Testis (tissue), 3 donors: ENCODE data around the gene COL4A2. TPM values are rescaled to one million over a fixed set of nuclear protein-coding genes. Genes with fewer than 3 reads are reported as not detected.

Experiments used
- DNase-seq: peaks from one replicate; pipeline ENCODE4 v3.0.0-alpha.2; 2019
- H3K27ac ChIP-seq, 2 donors: fragments of 200-600 bp; sonication (generic); one replicate each; pipeline ENCODE4 v1.5.1; 2019
- H3K27me3 ChIP-seq: fragments of 200-600 bp; sonication (generic); one replicate; pipeline ENCODE4 v1.5.1; 2019
- H3K36me3 ChIP-seq: fragments of 200-600 bp; sonication (generic); one replicate; pipeline ENCODE4 v1.5.1; 2017; ENCODE audit warnings: low read depth; ENCODE audit errors: missing control alignments
- H3K4me1 ChIP-seq: fragments of 200-600 bp; sonication (generic); one replicate; pipeline ENCODE4 v1.5.1; 2019
- H3K4me3 ChIP-seq, 2 donors: fragments of 200-600 bp; sonication (generic); one replicate each; pipeline ENCODE4 v1.5.1; 2017 to 2019
- H3K9me3 ChIP-seq: fragments of 200-600 bp; sonication (generic); one replicate; pipeline ENCODE4 v1.5.1; 2017
- POLR2A ChIP-seq: fragments of 450-650 bp; IDR thresholded peaks from one replicate; pipeline ENCODE4 v1.6.1; 2017; ENCODE audit warnings: antibody characterized with exemption, mild to moderate bottlenecking, moderate library complexity
- WGBS, 2 donors: methylation state at CpG; one replicate each; pipeline ENCODE4 v1.1.5; 2018; 5-methylcytosine and 5-hydroxymethylcytosine counted together
- intact Hi-C: fragments of 100-400 bp; cut with DNase I; formaldehyde crosslinking; loops from one replicate; pipeline ENCODE4 v1.15.1; 2023; ENCODE audit warnings: low total_unique reads
- polyA plus RNA-seq: library from polyadenylated mRNA; stranded (reverse); fragments of 350-450 nt; fragmentation: Illumina TruSeq; extraction: RNeasy Lipid Tissue Mini Kit (QIAGEN cat#74804); gene quantifications from one replicate; pipeline ENCODE4 v1.2.3, GENCODE V29; 2014; ENCODE audit warnings: low read depth, low replicate concordance; ENCODE audit not compliant: insufficient read depth
- total RNA-seq, 2 donors: library from RNA; depleted of rRNA; stranded (reverse); fragments of >200 nt; gene quantifications; one replicate each; pipeline ENCODE4 v1.2.3, GENCODE V29; 2016
- TF ChIP-seq, protein P1 (sequence below), 3 experiments: fragments of 450-650 bp in 2 of 3; fragments of 200-600 bp in 1 of 3; sonication (generic) in 1 of 3; IDR thresholded peaks; one replicate each; pipeline ENCODE4 v1.5.1; 2016 to 2019; ENCODE audit warnings: antibody characterized with exemption in 3 of 3, mild to moderate bottlenecking in 2 of 3, moderate library complexity in 1 of 3

Gene COL4A2
- total and polyA plus RNA-seq, 3 donors from 2014 or later, result 69.1 to 89.9 (median 81.0) TPM

DNA sequence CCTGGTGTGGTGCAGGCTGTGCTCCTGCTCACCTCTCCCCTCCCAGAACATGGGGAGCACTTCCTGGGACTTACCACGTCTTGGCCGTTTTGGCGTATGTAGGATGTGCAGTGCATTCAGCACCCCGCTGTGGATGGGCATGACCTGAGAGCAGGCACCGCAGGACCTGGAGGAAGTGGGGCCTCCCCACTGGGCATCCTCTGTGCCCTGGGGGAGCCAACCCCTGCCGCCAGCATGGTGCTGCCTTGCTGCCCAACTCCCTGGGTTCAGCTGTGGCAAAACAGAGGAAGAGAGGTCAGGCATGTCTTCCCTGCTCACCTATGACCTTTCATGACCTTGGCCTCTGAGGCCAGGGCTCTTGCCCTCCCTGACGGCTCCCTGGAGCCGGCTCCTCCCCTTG is 150.9 kb downstream of the COL4A2 start:
- DNase-seq, result no peak
- H3K4me1 ChIP-seq, result no peaks in the 10 kb centered on the region
- no peaks in the 10 kb centered on the region for H3K36me3 ChIP-seq
- H3K4me3 ChIP-seq, result no peak overlapping the region
- no peaks in the 10 kb centered on the region for H3K9me3 ChIP-seq
- TF ChIP-seq, protein P1, sequence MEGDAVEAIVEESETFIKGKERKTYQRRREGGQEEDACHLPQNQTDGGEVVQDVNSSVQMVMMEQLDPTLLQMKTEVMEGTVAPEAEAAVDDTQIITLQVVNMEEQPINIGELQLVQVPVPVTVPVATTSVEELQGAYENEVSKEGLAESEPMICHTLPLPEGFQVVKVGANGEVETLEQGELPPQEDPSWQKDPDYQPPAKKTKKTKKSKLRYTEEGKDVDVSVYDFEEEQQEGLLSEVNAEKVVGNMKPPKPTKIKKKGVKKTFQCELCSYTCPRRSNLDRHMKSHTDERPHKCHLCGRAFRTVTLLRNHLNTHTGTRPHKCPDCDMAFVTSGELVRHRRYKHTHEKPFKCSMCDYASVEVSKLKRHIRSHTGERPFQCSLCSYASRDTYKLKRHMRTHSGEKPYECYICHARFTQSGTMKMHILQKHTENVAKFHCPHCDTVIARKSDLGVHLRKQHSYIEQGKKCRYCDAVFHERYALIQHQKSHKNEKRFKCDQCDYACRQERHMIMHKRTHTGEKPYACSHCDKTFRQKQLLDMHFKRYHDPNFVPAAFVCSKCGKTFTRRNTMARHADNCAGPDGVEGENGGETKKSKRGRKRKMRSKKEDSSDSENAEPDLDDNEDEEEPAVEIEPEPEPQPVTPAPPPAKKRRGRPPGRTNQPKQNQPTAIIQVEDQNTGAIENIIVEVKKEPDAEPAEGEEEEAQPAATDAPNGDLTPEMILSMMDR (IDR thresholded peaks at IDR 0.05), result no peak
- no peak for TF ChIP-seq POLR2A
- H3K27ac ChIP-seq, result no peak overlapping the region
- 86% methylated on average over 8 of the region's 8 CpGs; no CpG with 5 or more reads in 1 of the 2 donors for WGBS, 2 donors
- intact Hi-C loops, result no loop called here
- H3K27me3 ChIP-seq, result no peaks in the 10 kb centered on the region

DNA sequence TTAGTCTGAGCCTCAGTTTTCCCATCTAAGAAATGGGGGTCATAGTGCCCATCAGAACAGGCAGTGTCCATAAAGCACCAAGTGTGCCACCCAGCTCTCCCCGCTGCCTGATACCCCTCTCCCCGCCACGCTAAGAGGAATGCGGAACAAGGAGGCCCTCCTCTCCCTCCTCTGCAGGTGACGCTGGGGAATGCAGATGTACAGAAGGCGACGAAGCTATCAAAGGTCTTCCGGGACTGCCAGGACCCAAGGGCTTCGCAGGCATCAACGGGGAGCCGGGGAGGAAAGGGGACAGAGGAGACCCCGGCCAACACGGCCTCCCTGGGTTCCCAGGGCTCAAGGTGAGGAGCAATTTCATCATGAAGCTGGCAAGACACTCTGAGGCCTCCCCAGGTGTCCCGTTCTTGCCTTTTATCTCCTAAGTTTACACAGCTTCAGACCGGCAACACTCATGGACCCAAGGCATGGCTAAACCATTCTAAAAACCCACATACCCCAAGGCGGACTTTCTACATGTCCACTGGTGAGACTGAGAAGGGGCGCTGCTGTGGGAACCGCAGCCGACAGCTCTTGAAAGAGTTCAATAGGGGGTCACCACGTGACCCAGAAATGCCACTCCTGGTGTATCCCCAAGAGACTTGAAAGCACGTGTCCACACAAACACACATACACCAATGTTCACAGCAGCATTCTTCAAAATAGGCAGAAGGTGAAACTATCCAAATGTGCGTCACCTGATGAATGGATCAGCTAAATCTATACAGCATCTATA is 151.7 kb downstream of the COL4A2 start:
- Histone ChIP-seq H3K9me3 (no peaks in the 10 kb centered on the region), H3K4me1 (no peaks in the 10 kb centered on the region), H3K36me3 (no peaks in the 10 kb centered on the region), H3K4me3 (no peak overlapping the region), H3K27me3 (no peaks in the 10 kb centered on the region), H3K27ac (no peak overlapping the region)
- TF ChIP-seq, protein P1 (IDR thresholded peaks at IDR 0.05), result no peak
- TF ChIP-seq POLR2A, result no peak
- intact Hi-C loops, result no loop called here
- DNase-seq, result no peak
- 78 to 79% methylated on average over 19 to 22 of the region's 22 CpGs for WGBS, 2 donors

DNA sequence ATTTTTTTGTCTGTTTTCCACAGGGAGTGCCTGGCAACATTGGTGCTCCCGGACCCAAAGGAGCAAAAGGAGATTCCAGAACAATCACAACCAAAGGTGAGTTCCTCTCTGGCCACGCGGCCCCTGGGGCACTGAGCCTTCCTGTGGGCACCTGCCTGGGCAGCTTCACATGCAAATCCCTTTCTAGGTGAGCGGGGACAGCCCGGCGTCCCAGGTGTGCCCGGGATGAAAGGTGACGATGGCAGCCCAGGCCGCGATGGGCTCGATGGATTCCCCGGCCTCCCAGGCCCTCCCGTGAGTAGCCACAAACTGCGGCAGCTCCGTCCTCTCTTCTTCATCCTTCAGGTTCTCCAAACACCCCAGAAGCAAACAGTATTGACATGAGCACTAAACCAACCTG is 155.0 kb downstream of the COL4A2 start:
- Histone ChIP-seq H3K4me1 (no peaks in the 10 kb centered on the region), H3K36me3 (no peaks in the 10 kb centered on the region), H3K4me3 (no peak overlapping the region), H3K9me3 (no peaks in the 10 kb centered on the region), H3K27me3 (no peaks in the 10 kb centered on the region), H3K27ac (no peak overlapping the region)
- intact Hi-C loops, result no loop called here
- DNase-seq, result no peak
- WGBS, 2 donors, result 90 to 93% methylated on average over 10 to 15 of the region's 15 CpGs
- TF ChIP-seq POLR2A, result no peak
- TF ChIP-seq, protein P1 (IDR thresholded peaks at IDR 0.05), result no peak

DNA sequence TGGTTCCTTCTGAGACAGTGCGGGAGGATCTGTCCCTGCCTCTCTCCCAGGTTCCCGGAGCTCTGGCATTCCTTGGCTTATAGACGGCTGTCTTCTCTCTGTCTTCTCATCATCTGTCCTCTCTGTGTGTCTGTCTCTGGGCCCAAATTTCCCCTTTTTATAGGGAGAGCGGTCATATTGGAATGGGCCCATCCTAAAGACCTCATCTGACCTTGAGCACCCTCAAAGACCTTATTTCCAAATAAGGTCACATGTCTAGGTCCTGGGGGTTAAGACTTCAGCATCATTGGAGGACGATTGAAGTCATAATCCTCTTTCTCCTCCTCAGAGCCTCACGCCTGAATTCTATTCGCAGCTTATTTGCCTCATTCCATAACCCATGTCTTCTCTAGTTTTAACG is 156.1 kb downstream of the COL4A2 start:
- H3K36me3 ChIP-seq, result no peaks in the 10 kb centered on the region

More for the DNA sequence above, 156.1 kb downstream of the COL4A2 start:
- no peak for TF ChIP-seq POLR2A
- TF ChIP-seq, protein P1 (IDR thresholded peaks at IDR 0.05), result no peak
- Histone ChIP-seq H3K4me3 (no peak overlapping the region), H3K4me1 (no peaks in the 10 kb centered on the region), H3K27ac (no peak overlapping the region), H3K9me3 (no peaks in the 10 kb centered on the region), H3K27me3 (no peaks in the 10 kb centered on the region)
- WGBS, 2 donors, result 69% methylated on average over 8 of the region's 8 CpGs
- intact Hi-C loops, result no loop called here
- no peak for DNase-seq
